GM21619 (cell line): Measurements from ENCODE around the gene SEMA7A.

Source experiments
- ATAC-seq: cut with Tn5 transposase; IDR thresholded peaks from one replicate; pipeline ENCODE4 v1.9.1; 2021; ENCODE audit not compliant: unreplicated experiment

Gene SEMA7A

DNA sequence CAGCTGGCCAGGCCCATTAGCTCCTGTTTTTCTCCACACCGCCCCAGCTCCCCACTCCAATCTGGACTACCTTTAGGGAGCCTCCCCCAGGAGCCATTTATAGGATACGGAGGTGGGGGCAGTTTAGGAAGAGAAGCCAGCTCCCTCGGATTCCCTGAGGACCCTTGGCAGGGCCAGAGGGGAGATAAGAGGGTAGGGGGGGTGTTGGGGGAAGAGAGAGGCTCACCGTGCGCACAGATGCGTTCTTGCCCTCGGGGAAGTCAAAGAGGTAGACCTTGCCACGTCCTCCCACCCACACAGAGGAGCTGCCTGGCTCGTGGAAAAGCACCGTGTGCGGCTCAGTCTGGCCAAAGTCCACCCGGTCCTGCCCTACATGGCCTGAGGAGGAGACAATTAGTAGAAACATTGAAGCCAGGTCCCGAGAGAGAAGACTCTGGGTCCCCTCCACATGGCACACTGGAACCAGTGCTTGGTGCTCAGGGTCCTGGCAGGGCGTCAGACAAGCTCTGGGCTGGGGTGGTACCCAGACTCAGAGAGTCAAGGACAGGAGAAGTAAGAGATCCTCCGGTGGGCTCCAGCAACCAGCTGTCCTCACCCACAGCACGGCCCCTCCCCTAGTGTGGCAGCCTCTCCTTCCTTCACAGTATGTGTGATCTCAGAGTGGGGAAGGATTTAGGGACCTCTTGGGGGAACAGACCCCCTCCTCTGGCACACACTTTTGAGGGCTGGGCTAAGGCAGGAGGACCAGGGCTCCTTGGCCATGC, 15.0 kb downstream of the SEMA7A start:
- no peak for ATAC-seq

GRCh38 chr15:74417670-74418069, 16.1 kb downstream of the SEMA7A start:
- no peak for ATAC-seq

- no peak for ATAC-seq
Observed at GRCh38 chr15:74417225-74417624, 16.5 kb downstream of the SEMA7A start.

DNA sequence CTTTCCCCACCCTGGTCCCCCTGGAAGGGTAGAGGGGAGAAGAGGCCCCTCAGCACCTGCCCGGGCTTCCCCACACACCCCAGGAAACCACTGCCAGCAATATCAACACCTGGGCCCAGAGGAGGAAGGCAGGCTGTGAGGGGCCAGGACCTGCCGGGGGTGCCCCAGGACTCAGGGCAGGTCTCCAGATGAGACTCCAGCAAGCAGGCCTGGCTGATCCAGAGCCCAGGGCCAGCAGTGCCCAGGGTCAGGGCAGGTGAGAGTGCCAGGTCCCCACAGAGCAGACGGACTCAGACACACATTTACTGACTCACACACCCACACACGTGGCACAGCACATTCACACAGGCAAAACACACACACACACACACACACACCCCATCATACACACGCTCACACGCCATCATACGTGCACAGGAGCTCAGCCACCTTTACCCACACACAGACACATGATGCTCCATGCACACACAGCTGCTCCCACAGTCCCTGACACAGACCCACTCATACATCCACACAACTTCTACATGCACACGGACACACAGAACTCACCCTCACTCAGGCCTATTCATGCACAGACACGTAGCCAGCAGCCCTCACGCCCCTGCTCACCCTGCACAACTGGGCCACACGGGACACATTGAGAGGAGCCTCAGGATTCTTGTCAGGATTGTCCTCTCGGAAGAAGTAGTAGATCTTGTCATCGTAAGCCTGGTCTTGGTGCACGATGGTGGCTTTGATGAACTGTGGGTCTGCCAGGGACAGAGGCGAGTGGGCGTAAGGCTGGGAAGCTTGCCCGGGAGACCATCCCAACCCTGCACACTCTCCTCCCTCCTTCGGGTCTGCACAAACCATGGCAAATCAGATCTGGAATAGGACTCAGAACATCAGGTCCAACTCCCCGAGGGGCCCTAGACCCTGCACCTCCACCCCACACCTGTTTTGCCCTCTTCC, 17.5 kb downstream of the SEMA7A start:
- ATAC-seq: no peak

DNA sequence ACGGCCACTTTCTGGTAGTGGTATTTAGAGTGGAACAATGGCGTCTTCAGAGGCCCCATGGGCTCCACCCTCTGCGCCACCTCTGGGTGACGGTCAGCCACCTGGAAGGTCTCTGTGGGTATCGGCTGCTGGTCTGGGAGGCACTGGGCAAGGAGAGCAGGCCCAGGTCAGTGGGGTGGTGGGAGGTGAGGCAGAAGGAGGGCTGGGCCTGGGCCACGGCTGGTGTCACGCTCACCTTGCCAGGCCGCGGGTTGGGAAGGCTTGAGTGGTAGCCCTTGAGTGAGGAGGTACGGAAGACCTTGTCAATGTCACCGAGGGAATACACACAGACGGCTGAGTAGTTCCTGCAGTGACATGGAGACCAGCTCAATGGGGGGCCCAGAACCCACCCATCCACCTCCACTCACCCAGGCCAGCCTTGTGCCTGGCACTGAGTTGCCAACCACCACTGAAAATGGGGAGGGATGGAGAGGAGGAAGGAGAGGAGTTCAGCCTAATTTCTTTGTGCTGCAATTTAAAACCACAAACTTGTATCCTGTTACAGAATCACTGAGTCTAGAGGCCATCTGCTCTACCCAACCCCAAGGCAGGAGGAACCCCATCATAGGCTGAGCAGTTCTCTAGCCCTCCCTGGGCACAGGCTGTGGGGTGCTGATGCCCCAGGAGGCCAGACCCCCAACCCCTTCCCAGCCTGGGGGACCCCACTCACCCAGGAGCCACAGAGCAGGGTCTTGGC, 19.0 kb downstream of the SEMA7A start:
- no peak for ATAC-seq

GRCh38 chr15:74414081-74414580, 19.6 kb downstream of the SEMA7A start:
- ATAC-seq: no peak

GRCh38 chr15:74413350-74414080, 20.2 kb downstream of the SEMA7A start:
- ATAC-seq: no peak

GRCh38 chr15:74412159-74412558, 21.6 kb downstream of the SEMA7A start:
- ATAC-seq: no peak

DNA sequence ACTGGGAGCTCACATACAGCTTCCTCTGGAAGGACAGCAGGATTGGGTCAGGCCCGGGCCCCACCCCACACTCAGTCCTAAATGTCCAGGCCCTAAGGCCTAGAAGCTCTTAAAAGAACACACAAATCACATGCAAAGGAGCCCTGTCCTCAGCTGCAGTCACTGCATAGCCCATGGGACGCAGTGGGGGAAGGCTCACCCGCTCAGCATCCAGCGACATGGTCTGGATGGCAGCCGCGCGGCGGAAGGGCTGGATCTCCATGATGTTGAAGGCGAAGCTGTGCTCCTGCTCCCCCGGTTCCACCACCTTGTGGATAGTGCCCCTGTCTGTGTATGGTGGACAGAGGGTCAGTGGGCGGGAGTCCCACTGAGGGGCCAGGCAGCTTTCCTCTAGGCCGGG, 22.1 kb downstream of the SEMA7A start:
- no peak for ATAC-seq

- ATAC-seq: no peak
Observed at GRCh38 chr15:74410502-74410901, 23.3 kb downstream of the SEMA7A start.

DNA sequence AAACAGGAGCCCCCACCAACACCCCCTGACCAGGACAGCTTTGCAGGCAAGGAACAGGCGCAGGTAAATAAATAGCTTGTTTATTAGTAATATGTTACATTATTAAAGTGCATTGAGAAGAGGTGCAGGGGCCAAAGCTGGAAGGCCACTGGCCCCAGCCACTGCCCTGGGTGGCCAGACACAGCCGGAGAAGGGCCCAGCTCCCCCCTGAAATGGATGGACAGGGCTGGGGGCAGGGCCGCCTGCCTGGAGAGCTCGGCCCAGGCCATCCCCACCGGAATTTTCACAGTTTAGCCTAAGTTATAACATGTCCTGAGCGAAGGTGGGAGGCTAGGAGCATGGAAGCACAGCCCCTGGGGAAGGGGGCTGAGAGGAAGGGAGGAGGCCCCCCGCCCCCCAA, 24.5 kb downstream of the SEMA7A start:
- ATAC-seq: no peak

GRCh38 chr15:74408815-74409214, 24.9 kb downstream of the SEMA7A start:
- no peak for ATAC-seq

GRCh38 chr15:74408385-74408784, 25.4 kb downstream of the SEMA7A start:
- ATAC-seq: no peak

GRCh38 chr15:74406992-74407705, 26.6 kb downstream of the SEMA7A start:
- no peak for ATAC-seq

GRCh38 chr15:74406517-74406916, 27.2 kb downstream of the SEMA7A start:
- no peak for ATAC-seq

- ATAC-seq: no peak
Observed at GRCh38 chr15:74405823-74406222, 27.9 kb downstream of the SEMA7A start.

DNA sequence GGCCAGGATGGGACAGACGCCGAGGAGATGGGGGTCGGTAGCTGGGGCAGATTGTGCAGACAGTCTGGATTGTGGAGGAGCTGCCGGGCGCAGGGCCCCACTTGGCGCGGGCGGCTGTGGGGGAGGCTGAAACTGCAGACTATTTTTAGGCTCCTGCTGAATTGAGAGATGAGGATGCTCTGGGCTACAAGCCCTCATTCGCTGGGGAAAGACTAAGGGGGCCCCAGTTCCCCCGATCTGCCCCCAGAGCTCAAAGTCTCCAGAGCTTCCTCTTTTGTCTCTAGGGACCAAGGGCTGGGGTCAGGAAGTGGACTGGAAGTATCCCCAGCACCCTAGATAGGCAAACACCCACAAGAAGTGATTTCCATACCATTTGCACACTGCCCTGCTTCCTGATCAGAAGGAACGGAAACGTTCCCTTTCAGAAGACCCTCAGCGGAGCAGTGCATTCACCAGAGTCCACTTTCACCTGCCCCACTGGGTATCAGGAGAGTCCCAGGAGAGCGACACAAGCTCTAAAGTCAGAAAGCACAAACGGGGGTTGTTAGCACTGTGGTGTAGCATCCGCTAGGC, 29.7 kb downstream of the SEMA7A start:
- peak; percentile 30 for ATAC-seq

DNA sequence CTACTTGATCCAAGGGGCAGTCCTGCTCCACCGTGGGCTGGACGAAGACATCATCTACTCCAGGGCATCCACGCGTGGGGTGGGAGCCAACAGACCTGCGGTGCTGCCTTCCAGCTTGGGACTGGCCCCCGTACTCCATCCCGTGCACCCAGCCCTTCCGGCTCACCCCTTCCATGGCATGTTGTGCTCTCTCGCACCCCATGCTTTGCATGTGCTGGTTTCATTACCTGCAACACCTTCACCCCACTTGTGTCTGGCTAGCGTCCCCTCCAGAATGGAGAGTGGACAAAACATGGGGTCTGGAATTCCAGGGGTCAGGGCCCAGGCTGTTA, 30.2 kb downstream of the SEMA7A start:
- ATAC-seq: no peak

DNA sequence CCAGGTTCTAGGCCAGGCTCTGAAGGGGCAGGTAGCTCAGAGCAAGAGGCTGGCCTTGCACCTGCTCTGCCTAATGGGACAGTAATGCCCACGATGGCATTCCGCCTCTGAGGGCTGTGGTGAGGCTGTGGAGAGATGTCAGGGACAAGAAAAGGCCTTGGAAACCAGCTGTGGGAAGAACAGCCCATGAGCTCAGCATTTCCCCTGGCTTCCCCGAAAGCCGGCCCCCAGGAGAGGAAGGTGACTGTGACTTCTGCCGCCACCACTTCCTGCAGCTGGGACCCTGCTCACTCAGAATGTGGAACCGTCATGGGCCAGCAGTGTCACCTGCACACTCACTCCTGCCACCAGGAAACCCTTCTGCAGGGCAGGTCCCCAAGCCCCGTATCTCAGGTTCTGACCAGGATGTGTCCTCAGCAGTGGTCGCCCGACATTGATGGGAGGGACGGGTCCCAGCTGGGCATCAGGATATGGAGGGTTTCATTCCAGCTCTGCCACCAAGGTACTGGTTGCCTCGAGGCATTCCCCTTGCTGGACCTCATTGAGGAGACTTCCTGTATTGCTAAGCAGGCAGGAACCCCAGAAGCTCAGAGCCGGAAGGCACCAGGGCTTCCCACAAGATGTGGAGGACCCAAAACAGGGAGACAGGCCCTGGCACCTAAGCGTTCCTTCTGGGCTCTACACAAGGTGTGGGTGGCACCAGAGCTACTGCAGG, 30.7 kb downstream of the SEMA7A start:
- peak; percentile 26 for ATAC-seq
